HG03066 (cell line): ENCODE results near the gene RNF114.
"Not testable (repeated sequence)": the region's sequence is repeated elsewhere in the genome, so short reads cannot be mapped to it uniquely, and the experiment has no call there.

ENCODE experiments used
- ATAC-seq: cut with Tn5 transposase; IDR thresholded peaks from one replicate; pipeline ENCODE4 v1.9.1; 2021; ENCODE audit warnings: low read depth; ENCODE audit not compliant: unreplicated experiment

The RNF114 gene

DNA sequence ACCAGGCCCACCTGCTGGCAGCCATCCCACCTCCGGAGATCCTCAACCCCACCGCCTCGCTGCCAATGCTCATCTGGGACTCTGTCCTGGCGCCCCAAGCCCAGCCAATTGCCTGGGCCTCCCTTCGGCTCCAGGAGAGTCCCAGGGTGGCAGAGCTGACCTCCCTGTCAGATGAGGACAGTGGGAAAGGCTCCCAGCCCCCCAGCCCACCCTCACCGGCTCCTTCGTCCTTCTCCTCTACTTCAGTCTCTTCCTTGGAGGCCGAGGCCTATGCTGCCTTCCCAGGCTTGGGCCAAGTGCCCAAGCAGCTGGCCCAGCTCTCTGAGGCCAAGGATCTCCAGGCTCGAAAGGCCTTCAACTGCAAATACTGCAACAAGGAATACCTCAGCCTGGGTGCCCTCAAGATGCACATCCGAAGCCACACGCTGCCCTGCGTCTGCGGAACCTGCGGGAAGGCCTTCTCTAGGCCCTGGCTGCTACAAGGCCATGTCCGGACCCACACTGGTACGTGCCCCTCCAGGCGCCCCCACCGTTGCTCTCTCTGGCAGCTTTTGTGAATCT, 47.7 kb downstream of the RNF114 start:
- no peak for ATAC-seq

DNA sequence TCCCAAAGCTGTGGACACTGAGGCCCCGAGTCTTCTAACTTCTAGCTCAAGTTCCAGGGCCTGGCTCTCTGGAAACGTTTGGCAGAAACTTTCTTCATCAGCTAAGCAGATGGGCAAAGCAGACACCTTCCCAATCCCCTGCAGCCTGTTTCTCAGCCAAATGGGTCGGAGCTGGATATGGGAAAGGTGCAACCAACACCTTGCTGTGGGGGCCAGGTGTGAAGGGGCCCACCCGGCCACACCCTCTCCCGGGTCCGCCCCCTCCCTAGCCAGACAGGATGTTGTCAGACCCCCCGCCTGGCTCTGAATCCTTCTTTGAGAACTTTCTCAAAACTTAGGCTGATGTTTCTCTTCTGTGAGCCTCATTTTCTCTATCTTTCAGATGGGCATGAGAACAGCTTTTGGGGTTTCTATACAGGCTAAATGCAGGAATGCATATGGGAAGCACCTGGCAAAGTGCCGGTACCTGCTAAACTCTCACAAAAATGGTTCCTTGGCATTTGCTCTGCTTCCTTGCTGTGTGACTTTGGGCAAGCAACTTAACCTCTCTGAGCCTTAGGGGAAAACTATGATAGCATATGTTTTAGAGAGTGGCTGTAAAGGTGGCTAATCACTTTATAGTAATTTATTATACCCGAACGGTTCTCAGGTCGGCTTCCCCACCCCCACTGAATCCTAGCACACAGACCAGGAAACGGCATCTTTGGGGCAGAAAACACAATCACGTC, 48.4 kb downstream of the RNF114 start:
- no peak for ATAC-seq

DNA sequence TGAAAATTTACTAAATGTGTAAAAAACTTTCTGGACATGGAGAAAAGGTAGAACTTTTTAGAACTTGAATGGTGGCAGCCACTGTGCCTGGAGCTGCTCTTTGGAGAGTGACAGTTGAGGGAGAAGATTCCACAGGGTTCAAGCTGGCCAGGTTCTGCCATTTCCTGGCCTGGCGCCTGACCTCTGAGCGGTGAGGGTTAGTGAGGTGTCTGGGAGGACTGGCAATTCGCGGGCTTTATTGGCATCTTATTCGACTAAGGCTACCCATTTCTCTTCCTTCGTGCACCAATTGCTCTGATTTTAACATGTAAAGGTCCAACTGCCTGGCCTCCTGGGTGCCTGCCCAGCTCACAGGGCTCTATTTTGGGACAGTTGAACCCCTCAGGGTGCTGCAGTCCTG, 49.0 kb downstream of the RNF114 start:
- no peak for ATAC-seq

DNA sequence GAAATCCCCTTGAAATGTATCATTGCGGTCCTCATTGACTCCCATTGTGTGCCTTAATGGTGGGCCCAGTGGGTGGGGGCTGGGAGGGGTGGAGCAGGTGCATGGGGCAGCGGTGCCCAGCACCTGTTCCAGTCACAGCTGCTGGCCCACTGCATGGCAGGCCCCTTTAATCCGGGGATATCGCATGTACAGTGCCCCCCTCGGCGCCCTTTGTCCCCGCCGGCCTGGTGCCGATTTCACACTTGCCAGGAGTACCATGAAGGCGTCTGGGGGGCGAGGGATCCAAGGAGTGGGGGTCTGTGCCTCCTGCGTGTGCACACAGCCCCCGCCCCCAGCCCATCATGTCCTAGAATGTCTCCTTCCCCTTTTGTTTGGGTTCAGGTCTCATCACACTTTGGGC, 49.4 kb downstream of the RNF114 start:
- ATAC-seq, result no peak

DNA sequence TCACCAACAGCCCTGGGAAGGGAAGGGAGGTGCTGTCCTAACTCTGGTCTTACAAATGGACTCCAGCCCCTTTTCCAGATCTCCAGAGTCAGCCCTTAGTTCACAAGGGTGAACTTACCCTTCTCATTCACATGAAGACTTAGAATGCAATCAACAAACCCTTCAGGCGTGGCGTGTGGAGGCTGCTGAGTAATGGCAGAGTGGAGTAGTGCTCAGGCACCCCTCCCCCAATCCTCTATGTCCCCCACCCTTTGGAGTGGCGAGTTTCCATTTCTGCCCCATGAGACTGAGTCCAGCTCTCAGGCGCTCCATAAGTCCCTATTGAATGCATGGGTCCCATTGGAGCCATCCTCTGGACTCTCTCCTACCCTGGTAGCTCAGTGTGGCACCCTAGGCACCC, 49.9 kb downstream of the RNF114 start:
- no peak for ATAC-seq

DNA sequence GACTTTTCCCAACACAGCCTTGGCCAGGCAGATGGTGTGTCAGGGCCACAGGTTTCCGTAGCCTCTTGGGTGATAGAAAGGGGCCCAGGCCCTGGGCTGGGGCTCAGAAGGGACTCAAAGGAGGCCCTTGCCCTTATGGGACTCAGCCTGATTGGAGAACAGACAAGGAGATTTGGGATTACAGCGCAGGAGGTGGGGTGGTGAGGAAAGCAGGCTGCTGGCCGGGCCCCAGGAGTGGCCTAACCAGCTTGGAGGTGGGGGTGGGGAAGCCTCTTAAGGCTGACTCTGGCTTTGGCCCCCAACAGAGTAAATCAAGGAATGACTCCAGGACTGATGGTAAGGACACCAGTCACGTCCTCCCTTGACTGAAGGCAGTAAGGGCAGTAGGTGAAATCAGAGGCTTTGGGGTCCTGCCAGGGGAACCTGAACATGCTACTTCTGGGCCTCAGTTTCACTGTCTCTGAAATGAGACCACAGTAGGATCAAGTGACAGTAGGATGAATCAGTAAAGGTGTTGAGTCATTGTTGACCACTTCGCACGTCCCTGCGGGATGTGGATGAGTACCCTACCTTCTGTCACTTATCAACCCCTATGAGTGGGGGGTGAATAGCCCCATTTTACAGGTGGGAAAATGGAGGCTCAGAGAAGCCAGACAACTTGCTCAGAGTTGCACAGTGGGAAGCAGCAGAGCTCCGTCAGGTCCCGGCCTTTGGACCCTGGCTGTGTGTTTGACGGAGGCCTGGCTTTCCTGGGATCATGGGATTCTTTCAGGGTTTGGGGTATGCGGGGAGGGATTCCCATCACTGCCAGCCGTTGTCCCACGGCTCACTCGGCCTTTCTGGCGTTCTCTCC, 51.0 kb downstream of the RNF114 start:
- ATAC-seq, result no peak

DNA sequence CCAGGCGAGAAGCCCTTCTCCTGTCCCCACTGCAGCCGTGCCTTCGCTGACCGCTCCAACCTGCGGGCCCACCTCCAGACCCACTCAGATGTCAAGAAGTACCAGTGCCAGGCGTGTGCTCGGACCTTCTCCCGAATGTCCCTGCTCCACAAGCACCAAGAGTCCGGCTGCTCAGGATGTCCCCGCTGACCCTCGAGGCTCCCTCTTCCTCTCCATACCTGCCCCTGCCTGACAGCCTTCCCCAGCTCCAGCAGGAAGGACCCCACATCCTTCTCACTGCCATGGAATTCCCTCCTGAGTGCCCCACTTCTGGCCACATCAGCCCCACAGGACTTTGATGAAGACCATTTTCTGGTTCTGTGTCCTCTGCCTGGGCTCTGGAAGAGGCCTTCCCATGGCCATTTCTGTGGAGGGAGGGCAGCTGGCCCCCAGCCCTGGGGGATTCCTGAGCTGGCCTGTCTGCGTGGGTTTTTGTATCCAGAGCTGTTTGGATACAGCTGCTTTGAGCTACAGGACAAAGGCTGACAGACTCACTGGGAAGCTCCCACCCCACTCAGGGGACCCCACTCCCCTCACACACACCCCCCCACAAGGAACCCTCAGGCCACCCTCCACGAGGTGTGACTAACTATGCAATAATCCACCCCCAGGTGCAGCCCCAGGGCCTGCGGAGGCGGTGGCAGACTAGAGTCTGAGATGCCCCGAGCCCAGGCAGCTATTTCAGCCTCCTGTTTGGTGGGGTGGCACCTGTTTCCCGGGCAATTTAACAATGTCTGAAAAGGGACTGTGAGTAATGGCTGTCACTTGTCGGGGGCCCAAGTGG, 51.9 kb downstream of the RNF114 start:
- no peak for ATAC-seq

DNA sequence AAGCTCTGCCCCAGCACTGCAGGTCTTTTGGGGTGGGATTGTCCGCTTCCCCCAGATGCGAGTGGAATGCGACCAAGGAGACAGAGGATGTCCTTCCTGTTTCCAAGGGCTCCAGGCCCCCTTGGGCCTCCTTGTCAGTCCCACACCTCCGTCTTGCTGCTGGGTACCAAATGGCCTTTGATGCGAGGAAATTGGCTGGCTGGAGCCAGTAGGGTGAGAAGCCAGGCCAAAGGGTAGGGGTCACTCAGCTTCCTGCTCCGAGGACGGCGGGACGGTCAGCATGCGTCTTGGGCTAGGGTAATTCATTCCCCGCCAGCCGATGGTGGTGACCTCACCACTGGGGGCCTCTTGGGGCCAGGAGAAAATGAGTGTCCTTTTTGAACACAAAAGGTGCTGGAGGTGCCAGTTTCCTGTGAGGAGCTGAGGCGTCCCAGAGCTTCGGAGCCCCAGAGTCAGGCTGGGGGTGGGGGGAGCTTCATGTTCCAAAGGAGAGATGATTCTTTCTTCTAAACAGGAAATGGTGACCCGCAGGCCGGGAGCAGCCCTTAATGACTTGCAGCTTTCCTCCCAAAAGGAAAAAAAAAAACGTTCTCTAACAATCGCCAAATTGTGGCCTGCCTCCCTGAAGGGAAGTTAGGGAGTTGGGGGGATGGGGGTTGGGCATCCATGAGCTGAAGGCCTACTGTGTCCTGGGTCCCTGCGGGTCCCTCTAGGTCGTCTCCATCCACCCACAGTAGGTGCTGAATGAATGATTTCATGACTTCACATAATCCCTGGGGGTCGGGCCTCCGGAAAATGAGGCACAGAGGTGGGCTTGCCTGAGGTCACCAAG, 53.3 kb downstream of the RNF114 start:
- ATAC-seq, result no peak

DNA sequence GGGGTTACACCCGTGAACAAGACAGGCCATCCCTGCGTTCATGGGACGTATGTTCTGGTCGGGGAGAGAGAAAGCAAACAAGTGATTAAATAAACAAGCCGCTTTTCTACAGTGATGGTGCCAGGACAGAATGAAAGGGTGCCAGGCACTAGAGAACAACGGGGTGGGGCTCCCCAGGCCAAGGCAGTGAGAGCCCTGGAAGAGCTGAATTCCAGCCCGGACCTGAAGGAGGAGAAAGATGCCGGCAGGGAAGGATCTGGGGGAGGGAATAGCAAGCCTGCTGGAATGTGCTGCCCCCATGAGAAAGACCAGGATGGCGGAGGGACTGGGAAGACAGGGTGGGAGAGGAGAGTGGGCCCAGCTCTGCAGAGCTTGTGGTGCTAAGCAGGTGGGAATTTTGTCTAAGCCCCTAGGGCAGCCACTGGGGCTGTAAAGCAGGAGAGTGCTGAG, 54.1 kb downstream of the RNF114 start:
- no peak for ATAC-seq

DNA sequence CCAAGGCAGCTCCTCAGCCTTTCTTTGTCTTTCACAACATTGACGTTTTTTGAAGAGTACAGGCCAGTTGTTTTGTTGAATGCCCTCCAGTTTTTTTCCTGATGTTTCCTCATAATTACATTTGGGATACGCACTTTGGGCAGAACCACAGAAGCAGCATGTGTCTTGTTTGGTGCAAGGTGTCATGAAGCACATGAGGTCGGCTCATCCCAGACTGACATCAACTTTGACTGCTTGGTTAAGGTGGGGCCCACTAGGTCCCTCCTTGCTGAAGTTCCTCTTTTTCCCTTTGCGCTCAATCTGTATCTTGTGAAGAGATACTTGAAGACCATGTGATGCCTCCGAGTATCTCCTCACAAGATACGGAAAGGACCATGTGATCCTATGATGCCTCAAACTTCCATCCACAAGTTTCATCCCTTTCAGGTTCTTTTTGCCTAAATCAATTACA, 57.1 kb downstream of the RNF114 start:
- no peak for ATAC-seq

DNA sequence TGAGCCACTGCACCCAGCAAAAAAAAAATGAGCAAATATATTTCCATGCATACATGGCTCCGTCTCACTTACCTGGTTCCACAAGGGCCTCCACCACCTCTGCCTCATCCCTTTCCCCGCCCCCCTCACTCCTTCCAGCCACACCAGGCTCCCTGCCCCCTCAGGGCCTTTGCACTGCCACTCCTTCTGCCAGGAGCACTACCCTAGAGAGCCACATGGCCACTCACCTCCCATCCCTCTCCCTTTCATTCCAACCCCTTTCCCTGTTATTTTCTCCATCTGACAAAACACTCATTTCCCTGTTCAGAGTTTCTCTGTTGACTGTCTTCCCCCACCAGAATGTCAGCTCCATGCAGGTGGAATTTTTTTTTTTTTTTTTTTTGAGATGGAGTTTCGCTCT, 59.4 kb downstream of the RNF114 start:
- no peak for ATAC-seq

DNA sequence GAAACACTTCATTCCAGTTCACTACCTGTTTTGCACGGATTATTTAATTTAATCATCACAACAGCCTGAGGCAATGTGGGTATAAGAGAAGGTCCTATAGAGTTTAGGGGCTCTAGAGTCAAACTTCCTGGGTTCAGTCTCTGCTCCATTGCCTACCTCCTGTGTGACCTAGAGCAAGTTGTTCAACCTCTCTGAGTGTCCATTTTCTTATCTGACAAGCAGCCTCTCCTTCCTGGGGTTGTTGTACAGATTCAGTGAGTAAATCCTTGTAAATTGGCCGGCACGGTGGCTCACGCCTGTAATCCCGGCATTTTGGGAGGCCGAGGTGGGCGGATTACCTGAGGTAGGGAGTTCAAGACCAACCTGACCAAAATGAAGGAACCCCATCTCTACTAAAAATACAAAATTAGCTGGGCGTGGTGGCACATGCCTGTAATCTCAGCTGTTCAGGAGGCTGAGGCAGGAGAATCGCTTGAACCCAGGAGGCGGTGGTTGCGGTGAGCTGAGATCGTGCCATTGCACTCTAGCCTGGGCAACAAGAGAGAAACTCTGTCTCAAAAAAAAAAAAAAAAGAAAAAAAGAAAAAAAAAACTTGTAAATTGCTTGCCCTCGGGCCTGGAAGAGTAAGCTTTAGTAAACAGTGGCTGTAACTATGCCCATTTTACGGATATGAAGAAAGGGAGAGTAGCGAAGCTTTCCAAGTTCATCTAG, 62.4 kb downstream of the RNF114 start:
- ATAC-seq, result not testable (repeated sequence)

DNA sequence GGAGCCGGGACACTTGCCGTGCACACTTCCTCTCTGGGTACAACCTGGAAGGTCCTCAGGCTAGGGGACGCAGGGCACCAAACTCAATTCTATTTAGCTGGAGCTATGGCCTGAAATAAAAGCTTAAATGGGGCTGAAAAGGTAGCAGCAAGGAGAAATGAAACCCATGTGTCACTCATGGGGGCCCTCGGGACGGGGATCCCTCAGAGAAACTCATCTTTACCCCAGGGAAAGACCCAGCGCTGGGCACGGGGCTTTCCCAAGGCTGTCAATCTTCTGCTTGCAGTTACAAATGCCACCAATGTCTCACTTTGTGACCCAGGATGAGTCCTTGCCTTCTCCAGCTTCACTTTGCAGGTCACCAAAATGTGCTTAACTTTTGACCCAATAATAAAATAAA, 63.1 kb downstream of the RNF114 start:
- ATAC-seq, result no peak

DNA sequence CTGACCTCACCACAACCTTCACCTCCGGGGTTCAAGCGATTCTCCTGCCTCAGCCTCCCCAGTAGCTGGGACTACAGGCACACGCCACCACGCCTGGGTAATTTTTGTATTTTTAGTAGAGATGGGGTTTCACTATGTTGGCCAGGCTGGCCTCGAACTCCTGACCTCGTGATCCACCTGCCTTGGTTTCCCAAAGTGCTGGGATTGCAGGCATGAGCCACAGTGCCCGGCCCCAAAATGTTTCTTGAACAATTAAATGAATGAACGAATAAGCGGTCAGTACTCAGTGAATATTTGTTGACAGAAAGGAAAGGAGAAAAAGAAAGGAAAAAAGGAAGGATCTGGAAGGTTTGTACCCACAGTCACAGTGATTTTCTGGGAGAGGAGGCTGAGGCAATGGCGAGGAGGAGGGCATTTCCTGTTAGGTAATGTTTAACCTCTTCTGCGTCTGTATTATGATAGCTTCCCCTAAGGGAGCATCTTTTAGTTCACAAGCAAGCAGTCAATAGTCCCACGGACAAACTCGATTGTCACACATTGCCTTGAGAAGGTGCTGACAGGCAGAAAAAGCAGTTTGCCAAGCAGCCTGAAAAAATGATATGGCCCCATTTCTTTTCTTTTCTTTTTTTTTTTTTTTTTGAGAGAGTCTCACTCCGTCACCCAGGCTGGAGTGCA, 64.5 kb downstream of the RNF114 start:
- ATAC-seq, result not testable (repeated sequence)

DNA sequence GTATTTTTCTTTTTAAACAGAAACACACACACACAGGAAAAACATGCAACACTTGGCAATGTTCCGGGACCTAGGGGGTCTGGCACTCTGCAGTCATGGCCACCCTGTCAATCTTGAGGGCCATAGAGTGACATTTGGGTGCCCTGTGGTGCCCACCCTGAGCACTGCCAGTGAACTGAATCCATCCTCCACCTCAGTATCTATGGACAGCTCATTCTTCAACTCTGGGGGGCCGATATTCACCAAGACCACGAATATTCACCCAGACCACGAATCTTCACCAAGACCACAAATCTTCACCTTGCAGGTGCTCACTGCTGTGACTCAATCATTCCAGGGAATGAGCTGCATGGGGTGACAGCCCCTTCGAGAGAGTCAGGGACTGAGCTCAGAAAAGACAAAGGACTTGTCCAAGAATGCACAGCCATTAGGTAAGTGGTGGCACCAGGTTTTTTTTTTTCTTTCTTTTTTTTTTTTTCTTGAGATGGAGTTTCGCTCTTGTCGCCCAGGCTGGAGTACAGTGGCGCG, 65.7 kb downstream of the RNF114 start:
- ATAC-seq, result no peak

DNA sequence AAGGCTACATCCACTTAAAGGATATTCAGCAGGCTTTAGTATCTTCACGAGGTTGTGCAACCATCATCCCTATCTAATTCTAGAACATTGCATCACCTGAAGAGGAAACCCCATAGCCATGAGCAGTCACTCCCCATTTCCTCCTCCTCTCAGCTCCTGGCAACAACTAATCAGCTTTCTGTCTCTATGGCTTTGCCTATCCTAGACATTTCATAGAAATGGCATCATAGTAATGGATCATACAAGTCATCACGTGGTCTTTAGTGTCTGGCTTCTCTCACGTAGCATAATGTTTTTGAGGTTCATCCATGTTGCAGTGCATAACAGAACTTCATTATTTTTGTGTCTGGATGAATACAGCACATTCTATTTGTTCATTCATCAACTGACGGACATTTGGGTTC, 67.1 kb downstream of the RNF114 start:
- no peak for ATAC-seq
